Measurements from ENCODE around the gene PROCA1. TPM values are rescaled to one million over a fixed set of nuclear protein-coding genes. Genes with fewer than 3 reads are reported as not detected.

Gene PROCA1
- total and polyA plus RNA-seq, 2 of the 13 experiments (the other 11 are each of a cell fraction or from before 2014, with no cell fraction given): 0.73 to 1.5 TPM

DNA sequence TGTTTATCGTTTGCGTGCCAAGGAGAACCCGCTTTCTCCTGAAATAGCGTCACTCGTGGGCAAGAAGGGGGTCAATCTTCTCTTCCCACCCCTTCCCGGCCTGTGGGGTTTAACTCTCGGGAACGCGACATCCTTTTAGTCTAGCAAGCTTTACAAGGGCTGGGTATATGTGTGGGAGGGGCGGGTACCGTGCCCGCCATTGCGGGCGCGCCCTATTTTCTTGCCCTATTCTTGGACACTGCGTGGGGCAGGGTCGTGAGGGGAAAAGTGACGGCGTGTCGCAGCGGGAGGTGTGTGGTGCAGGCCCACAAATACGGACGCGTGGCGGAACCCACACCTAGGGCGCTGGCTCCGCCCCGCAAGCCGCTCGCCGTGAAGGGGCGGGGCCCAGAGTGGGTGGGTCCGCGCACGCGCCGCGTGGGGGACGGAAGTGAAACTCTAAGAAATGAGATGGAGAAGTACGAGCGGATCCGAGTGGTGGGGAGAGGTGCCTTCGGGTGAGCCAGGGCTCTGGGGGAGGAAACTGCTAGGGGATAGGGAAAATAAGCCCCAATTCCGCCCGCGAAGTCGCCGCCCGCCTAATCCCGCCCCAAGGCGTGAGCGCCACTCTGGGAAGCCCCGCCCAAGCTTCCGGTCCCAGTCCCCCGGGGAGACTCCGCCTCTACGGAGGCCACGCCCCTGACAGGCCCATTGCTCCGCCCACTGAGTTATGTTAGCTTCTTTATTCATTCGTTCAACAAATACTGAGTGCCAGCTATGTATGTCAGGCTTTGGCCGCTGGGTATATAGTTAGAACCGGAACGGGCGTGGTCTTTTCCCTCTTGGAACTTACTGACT lies 16.9 kb upstream of the PROCA1 start, which contains the start of gene NEK8 (continued):
- TF ChIP-seq SP2 (CRISPR knock-in tag; IDR thresholded peaks at IDR 0.05): peak; percentile 52; the same call in 1 of the 2 replicates
- TF ChIP-seq ARNT (IDR thresholded peaks at IDR 0.05): no peak
- TF ChIP-seq, protein P1, sequence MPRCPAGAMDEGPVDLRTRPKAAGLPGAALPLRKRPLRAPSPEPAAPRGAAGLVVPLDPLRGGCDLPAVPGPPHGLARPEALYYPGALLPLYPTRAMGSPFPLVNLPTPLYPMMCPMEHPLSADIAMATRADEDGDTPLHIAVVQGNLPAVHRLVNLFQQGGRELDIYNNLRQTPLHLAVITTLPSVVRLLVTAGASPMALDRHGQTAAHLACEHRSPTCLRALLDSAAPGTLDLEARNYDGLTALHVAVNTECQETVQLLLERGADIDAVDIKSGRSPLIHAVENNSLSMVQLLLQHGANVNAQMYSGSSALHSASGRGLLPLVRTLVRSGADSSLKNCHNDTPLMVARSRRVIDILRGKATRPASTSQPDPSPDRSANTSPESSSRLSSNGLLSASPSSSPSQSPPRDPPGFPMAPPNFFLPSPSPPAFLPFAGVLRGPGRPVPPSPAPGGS (CRISPR knock-in tag; IDR thresholded peaks at IDR 0.05): peak; percentile 67
- TF ChIP-seq, protein P2, sequence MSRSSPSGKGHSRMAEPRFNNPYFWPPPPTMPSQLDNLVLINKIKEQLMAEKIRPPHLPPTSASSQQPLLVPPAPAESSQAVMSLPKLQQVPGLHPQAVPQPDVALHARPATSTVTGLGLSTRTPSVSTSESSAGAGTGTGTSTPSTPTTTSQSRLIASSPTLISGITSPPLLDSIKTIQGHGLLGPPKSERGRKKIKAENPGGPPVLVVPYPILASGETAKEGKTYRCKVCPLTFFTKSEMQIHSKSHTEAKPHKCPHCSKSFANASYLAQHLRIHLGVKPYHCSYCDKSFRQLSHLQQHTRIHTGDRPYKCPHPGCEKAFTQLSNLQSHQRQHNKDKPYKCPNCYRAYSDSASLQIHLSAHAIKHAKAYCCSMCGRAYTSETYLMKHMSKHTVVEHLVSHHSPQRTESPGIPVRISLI (CRISPR knock-in tag; IDR thresholded peaks at IDR 0.05; ENCODE audit: borderline replicate concordance): no peak
- TF ChIP-seq ZSCAN12 (CRISPR knock-in tag; IDR thresholded peaks at IDR 0.05): 0 out of 2 replicates have a peak, but pooled peaks have one; percentile 2
- no peak for TF ChIP-seq ZBTB21 (CRISPR knock-in tag; IDR thresholded peaks at IDR 0.05)
- no peak for TF ChIP-seq PHB2 (IDR thresholded peaks at IDR 0.05; ENCODE audit: partially characterized antibody)
- peak; percentile 36; the same call in 1 of the 2 replicates for TF ChIP-seq CAMTA2 (CRISPR knock-in tag; IDR thresholded peaks at IDR 0.05; ENCODE audit: borderline replicate concordance)
- no peak for TF ChIP-seq NCOA5 (CRISPR knock-in tag; IDR thresholded peaks at IDR 0.05)
- no peak for TF ChIP-seq TBP (CRISPR knock-in tag; IDR thresholded peaks at IDR 0.05)
- TF ChIP-seq, protein P3, sequence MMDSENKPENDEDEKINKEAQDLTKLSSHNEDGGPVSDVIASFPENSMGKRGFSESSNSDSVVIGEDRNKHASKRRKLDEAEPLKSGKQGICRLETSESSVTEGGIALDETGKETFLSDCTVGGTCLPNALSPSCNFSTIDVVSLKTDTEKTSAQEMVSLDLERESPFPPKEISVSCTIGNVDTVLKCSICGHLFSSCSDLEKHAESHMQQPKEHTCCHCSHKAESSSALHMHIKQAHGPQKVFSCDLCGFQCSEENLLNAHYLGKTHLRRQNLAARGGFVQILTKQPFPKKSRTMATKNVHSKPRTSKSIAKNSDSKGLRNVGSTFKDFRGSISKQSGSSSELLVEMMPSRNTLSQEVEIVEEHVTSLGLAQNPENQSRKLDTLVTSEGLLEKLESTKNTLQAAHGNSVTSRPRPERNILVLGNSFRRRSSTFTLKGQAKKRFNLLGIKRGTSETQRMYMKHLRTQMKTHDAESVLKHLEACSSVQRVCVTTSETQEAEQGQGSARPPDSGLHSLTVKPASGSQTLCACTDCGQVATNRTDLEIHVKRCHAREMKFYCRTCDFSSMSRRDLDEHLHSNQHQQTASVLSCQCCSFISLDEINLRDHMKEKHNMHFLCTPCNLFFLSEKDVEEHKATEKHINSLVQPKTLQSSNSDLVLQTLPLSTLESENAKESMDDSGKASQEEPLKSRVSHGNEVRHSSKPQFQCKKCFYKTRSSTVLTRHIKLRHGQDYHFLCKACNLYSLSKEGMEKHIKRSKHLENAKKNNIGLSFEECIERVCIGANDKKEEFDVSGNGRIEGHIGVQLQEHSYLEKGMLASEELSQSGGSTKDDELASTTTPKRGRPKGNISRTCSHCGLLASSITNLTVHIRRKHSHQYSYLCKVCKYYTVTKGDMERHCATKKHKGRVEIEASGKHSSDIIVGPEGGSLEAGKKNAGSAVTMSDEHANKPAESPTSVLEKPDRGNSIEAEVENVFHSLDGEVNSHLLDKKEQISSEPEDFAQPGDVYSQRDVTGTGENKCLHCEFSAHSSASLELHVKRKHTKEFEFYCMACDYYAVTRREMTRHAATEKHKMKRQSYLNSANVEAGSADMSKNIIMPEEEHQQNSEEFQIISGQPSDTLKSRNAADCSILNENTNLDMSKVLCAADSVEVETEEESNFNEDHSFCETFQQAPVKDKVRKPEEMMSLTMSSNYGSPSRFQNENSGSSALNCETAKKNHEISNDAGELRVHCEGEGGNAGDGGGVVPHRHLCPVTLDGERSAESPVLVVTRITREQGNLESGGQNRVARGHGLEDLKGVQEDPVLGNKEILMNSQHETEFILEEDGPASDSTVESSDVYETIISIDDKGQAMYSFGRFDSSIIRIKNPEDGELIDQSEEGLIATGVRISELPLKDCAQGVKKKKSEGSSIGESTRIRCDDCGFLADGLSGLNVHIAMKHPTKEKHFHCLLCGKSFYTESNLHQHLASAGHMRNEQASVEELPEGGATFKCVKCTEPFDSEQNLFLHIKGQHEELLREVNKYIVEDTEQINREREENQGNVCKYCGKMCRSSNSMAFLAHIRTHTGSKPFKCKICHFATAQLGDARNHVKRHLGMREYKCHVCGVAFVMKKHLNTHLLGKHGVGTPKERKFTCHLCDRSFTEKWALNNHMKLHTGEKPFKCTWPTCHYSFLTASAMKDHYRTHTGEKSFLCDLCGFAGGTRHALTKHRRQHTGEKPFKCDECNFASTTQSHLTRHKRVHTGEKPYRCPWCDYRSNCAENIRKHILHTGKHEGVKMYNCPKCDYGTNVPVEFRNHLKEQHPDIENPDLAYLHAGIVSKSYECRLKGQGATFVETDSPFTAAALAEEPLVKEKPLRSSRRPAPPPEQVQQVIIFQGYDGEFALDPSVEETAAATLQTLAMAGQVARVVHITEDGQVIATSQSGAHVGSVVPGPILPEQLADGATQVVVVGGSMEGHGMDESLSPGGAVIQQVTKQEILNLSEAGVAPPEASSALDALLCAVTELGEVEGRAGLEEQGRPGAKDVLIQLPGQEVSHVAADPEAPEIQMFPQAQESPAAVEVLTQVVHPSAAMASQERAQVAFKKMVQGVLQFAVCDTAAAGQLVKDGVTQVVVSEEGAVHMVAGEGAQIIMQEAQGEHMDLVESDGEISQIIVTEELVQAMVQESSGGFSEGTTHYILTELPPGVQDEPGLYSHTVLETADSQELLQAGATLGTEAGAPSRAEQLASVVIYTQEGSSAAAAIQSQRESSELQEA (CRISPR knock-in tag; IDR thresholded peaks at IDR 0.05; ENCODE audit: not compliant biosample characterization): no peak
- TF ChIP-seq ZNF768 (CRISPR knock-in tag; IDR thresholded peaks at IDR 0.05): peak; percentile 30; the same call in 1 of the 2 replicates
- TF ChIP-seq CEBPB (IDR thresholded peaks at IDR 0.05; ENCODE audit: borderline replicate concordance, low read depth, low read length): no peak
- no peak for TF ChIP-seq KLF13 (CRISPR knock-in tag; IDR thresholded peaks at IDR 0.05)
- TF ChIP-seq ZFP41 (CRISPR knock-in tag; IDR thresholded peaks at IDR 0.05; ENCODE audit: borderline replicate concordance): no peak
- no peak for TF ChIP-seq ZBTB8A (CRISPR knock-in tag; IDR thresholded peaks at IDR 0.05; ENCODE audit: borderline replicate concordance, low read depth)
- TF ChIP-seq EP300 (IDR thresholded peaks at IDR 0.05; ENCODE audit: low read depth in 2 of 2, low read length in 2 of 2): no peak
- TF ChIP-seq EP300 (CRISPR knock-in tag; IDR thresholded peaks at IDR 0.05; ENCODE audit: borderline replicate concordance): no peak
- TF ChIP-seq RAD51 (IDR thresholded peaks at IDR 0.05; ENCODE audit: borderline replicate concordance): no peak
- 0 out of 2 replicates have a peak, but pooled peaks have one; percentile 25 for TF ChIP-seq TP53 (CRISPR knock-in tag; conservative IDR thresholded peaks at IDR 0.05)

Measured in HepG2 (cell line).